Progenitor cell of endocrine pancreas (in vitro differentiated cells): ENCODE data around the gene ADAMTS12. TPM values are rescaled to one million over a fixed set of nuclear protein-coding genes. Genes with fewer than 3 reads are reported as not detected.

Experiments
- DNase-seq: peaks from one replicate; pipeline ENCODE4 v3.0.0; 2021; ENCODE audit warnings: low spot score; ENCODE audit not compliant: unreplicated experiment
- H3K27ac Mint-ChIP-seq: 2 replicates; pipeline ENCODE4 v1.8.0; 2021; ENCODE audit warnings: mild to moderate bottlenecking, moderate library complexity, mixed read lengths
- H3K27me3 Mint-ChIP-seq: 2 replicates; pipeline ENCODE4 v1.8.0; 2021; ENCODE audit warnings: mixed read lengths
- H3K36me3 Mint-ChIP-seq: 2 replicates; pipeline ENCODE4 v1.8.0; 2022; ENCODE audit warnings: mixed read lengths; ENCODE audit not compliant: insufficient read depth
- H3K4me1 Mint-ChIP-seq: 2 replicates; pipeline ENCODE4 v1.8.0; 2021; ENCODE audit warnings: low read depth, mixed read lengths
- H3K4me3 Mint-ChIP-seq: 2 replicates; pipeline ENCODE4 v1.8.0; 2021; ENCODE audit warnings: low read depth, mild to moderate bottlenecking, moderate library complexity, mixed read lengths
- H3K9me3 Mint-ChIP-seq: 2 replicates; pipeline ENCODE4 v1.8.0; 2021; ENCODE audit warnings: low read depth, mixed read lengths
- total RNA-seq: library from RNA; stranded (reverse); gene quantifications from 2 replicates; pipeline ENCODE4 v1.2.1, GENCODE V29; 2021
- TF ChIP-seq, protein P1 (sequence below): fragments of 200-600 bp; sonication (generic); IDR thresholded peaks from one replicate; pipeline ENCODE4 v1.5.0; 2021; ENCODE audit warnings: antibody characterized with exemption, mild to moderate bottlenecking; ENCODE audit not compliant: unreplicated experiment

ADAMTS12 gene
- total RNA-seq, 1 donor from 2014 or later = 5.2 TPM

DNA sequence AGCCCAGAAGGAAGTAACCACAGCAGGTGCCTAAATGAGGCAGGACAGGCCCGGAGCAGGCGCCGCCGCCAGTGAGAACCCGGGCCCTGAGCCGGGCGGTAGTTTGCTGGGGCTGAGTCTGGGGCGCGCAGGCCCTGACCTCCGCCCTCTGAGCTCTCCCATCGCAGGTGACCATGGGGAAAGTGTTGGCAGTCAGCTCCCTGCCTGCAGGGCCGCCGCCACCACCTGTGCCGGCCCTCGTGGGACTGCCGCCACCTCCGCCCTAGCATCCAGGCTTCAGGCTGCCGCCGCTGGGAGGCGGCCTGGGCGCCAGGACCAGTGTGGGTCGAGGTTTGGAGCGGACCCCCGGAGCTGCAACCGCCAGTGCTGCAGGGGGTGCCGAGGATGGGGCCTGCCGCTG, 389.9 kb downstream of the ADAMTS12 start:
- Mint-ChIP-seq H3K36me3 (no peaks in the 10 kb centered on the region), H3K9me3 (no peaks in the 10 kb centered on the region), H3K27me3 (no peaks in the 10 kb centered on the region), H3K27ac (no peak overlapping the region), H3K4me3 (no peak overlapping the region), H3K4me1 (peaks cover 2% of the 10 kb centered on the region)
- TF ChIP-seq, protein P1, sequence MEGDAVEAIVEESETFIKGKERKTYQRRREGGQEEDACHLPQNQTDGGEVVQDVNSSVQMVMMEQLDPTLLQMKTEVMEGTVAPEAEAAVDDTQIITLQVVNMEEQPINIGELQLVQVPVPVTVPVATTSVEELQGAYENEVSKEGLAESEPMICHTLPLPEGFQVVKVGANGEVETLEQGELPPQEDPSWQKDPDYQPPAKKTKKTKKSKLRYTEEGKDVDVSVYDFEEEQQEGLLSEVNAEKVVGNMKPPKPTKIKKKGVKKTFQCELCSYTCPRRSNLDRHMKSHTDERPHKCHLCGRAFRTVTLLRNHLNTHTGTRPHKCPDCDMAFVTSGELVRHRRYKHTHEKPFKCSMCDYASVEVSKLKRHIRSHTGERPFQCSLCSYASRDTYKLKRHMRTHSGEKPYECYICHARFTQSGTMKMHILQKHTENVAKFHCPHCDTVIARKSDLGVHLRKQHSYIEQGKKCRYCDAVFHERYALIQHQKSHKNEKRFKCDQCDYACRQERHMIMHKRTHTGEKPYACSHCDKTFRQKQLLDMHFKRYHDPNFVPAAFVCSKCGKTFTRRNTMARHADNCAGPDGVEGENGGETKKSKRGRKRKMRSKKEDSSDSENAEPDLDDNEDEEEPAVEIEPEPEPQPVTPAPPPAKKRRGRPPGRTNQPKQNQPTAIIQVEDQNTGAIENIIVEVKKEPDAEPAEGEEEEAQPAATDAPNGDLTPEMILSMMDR = no peak
- DNase-seq = no peak

DNA sequence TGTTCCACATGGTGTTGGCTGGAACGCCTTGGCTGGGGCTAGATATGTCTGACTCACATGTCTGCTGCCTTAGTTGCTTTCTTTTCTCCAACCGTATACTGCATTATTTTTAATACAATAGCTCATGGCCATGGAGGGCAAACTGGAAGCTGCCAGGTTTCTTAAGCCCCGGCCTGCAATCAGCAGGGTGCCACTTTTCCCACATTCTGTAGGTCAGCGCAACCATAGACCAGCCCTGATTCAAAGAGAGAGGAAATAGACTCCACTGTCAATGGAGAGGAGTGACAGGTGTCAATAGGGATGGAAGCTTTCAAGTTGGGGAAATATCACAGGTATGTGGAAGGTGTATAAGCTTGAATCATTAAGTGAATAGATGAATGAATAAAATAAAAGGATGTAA, 390.5 kb downstream of the ADAMTS12 start:
- Mint-ChIP-seq H3K36me3 (no peaks in the 10 kb centered on the region), H3K4me1 (peaks cover 2% of the 10 kb centered on the region), H3K27ac (no peak overlapping the region), H3K9me3 (no peaks in the 10 kb centered on the region), H3K4me3 (no peak overlapping the region), H3K27me3 (no peaks in the 10 kb centered on the region)
- TF ChIP-seq, protein P1 = no peak
- DNase-seq = no peak

DNA sequence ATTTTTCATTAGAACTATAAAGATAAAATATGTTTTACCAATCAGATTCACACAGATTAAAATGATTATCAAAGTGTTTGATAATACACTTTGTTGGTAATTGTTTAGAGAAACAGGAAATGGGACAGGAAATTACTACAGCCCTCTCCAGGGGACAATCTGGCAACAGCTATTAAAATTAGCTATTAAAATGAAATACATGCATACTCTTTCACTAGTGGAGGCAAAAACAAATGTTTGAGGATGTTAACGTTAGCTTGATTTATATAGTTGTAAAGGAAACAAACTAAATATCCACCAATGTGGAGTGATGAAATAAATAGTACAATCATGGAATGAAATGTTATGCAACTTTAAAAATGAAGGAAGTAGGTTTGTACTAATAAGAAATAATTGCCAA, 397.3 kb downstream of the ADAMTS12 start:
- Mint-ChIP-seq H3K27ac (no peak overlapping the region), H3K4me3 (no peak overlapping the region), H3K9me3 (peaks cover 3% of the 10 kb centered on the region), H3K4me1 (peaks cover 2% of the 10 kb centered on the region), H3K27me3 (no peaks in the 10 kb centered on the region), H3K36me3 (no peaks in the 10 kb centered on the region)
- DNase-seq = no peak
- TF ChIP-seq, protein P1 = no peak

DNA sequence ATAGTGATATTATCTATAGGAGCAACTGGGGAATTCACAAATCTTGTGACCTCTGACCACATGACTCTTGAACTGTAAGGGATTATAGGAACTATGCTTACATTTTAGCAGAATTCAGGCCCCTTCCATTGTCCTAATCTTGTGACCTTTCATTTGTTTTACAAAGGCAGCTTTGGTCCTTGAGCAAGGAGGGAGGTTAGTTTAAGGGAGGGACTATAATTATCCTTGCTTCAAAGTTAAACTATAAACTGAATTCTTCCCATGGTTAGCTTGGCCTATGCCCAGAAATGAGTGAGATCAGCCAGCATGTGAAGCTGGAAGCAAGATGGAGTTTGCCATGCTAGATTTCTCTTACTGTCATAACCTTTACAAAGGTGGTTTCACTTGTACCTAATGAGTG, 399.8 kb downstream of the ADAMTS12 start:
- Mint-ChIP-seq H3K9me3 (peaks cover 3% of the 10 kb centered on the region), H3K27me3 (no peaks in the 10 kb centered on the region)

DNA sequence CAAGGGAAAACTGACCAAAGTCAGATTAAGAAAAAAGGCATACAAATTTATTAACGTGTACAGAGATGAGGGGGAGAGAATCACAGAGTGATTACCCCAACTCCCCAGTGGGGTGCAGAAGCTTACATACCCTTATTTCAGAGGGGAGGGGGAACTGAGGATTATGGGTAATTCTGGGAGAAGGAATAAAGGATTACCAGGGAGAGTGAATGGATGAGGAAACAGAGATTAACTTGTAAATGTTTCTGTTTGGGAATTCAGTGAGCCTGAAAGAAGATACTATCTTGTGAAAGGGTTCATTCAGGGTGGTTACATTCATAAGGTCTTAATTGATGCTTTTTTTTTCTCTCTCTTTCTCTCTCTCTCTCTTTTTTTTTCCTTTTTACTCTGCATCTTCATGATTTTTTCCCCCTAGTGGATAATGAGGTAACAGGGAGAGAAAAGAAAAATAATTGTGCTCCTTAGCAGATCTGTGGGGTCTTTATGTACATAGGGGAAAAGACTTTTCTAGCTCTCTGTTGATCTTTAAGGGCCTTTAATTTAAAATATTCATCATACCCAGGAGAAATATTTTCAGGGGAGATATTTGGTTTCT, 401.6 kb downstream of the ADAMTS12 start:
- peaks cover 3% of the 10 kb centered on the region for H3K9me3 Mint-ChIP-seq
- H3K4me1 Mint-ChIP-seq = peaks cover 6% of the 10 kb centered on the region
- TF ChIP-seq, protein P1 = no peak
- no peak overlapping the region for H3K27ac Mint-ChIP-seq
- no peak for DNase-seq
- no peaks in the 10 kb centered on the region for H3K27me3 Mint-ChIP-seq
- H3K4me3 Mint-ChIP-seq = no peak overlapping the region
- no peaks in the 10 kb centered on the region for H3K36me3 Mint-ChIP-seq

More for the DNA sequence above, 399.8 kb downstream of the ADAMTS12 start:
- DNase-seq = no peak
- Mint-ChIP-seq H3K4me3 (no peak overlapping the region), H3K36me3 (no peaks in the 10 kb centered on the region), H3K4me1 (peaks cover 4% of the 10 kb centered on the region), H3K27ac (no peak overlapping the region)
- TF ChIP-seq, protein P1 = no peak
